Renal pelvis (tissue), 4 donors: ENCODE results near the gene UST. TPM values are rescaled to one million over a fixed set of nuclear protein-coding genes. Genes with fewer than 3 reads are reported as not detected.
"Not testable (repeated sequence)": the region's sequence is repeated elsewhere in the genome, so short reads cannot be mapped to it uniquely, and the experiment has no call there.

Experiments
- DNase-seq: peaks from one replicate; pipeline ENCODE4 v3.0.0-alpha.2; 2013
- polyA plus RNA-seq, 3 donors: library from polyadenylated mRNA; unstranded; fragments of 120-200 nt; gene quantifications; one replicate each; pipeline ENCODE4 v1.2.1, GENCODE V29; 2013; ENCODE audit not compliant: insufficient read length in 3 of 3

Gene UST
- polyA plus RNA-seq, 3 donors: 8.2 to 11.3 (median 10.9) TPM

- no peak for DNase-seq
Observed at GRCh38 chr6:148762231-148762630, 15.4 kb downstream of the UST start.

GRCh38 chr6:148764259-148765020 lies 17.6 kb downstream of the UST start:
- not testable (repeated sequence) for DNase-seq

GRCh38 chr6:148765898-148766808 lies 19.3 kb downstream of the UST start:
- no peak for DNase-seq

GRCh38 chr6:148768646-148769270 lies 21.9 kb downstream of the UST start:
- DNase-seq: no peak

- no peak for DNase-seq
Observed at GRCh38 chr6:148769304-148769968, 22.6 kb downstream of the UST start.

GRCh38 chr6:148770408-148771211 lies 23.8 kb downstream of the UST start:
- DNase-seq: no peak

GRCh38 chr6:148771212-148771601 lies 24.4 kb downstream of the UST start:
- DNase-seq: no peak

GRCh38 chr6:148771896-148772554 lies 25.2 kb downstream of the UST start:
- no peak for DNase-seq

- no peak for DNase-seq
Observed at GRCh38 chr6:148775161-148775560, 28.3 kb downstream of the UST start.

- DNase-seq: no peak
Observed at GRCh38 chr6:148776321-148777308, 29.8 kb downstream of the UST start.

GRCh38 chr6:148779142-148779562 lies 32.3 kb downstream of the UST start:
- no peak for DNase-seq

- not testable (repeated sequence) for DNase-seq
Observed at GRCh38 chr6:148780423-148780822, 33.6 kb downstream of the UST start.

- DNase-seq: no peak
Observed at GRCh38 chr6:148780918-148781436, 34.1 kb downstream of the UST start.

GRCh38 chr6:148789948-148790347 lies 43.1 kb downstream of the UST start:
- DNase-seq: no peak

- DNase-seq: no peak
Observed at GRCh38 chr6:148790404-148790803, 43.6 kb downstream of the UST start.

GRCh38 chr6:148790817-148791216 lies 44.0 kb downstream of the UST start:
- DNase-seq: no peak

- no peak for DNase-seq
Observed at GRCh38 chr6:148791372-148791771, 44.5 kb downstream of the UST start.

GRCh38 chr6:148793721-148794120 lies 46.9 kb downstream of the UST start:
- DNase-seq: no peak

- DNase-seq: no peak
Observed at GRCh38 chr6:148794797-148795196, 48.0 kb downstream of the UST start.
